IMR-90 (cell line): ENCODE data around the gene SPDEF. TPM values are rescaled to one million over a fixed set of nuclear protein-coding genes. Genes with fewer than 3 reads are reported as not detected.

Experiments used
- ATAC-seq: fragments of 200-7000 bp; cut with Tn5 transposase; 2 replicates; pipeline ENCODE4 v1.9.1; 2020; ENCODE audit warnings: low read depth, mild to moderate bottlenecking, moderate library complexity
- BruUV-seq: library from RNA; stranded (reverse); fragments of 400-500 nt; replicated peaks from 2 replicates; lab custom pipeline; 2021; lab: Mats Ljungman, UMichigan
- CTCF ChIA-PET: fragments of 300-600 bp; formaldehyde crosslinking; extraction: SDS; loops from one replicate; lab custom pipeline; 2021; ENCODE audit warnings: antibody characterized with exemption; lab: Yijun Ruan, JAX
- POLR2A ChIA-PET: fragments of 300-600 bp; sonication (Branson Sonifier 250); formaldehyde crosslinking; loops from one replicate; lab custom pipeline; 2022; ENCODE audit warnings: antibody characterized with exemption; ENCODE audit not compliant: unreplicated experiment; lab: Charles Lee
- DNase-seq: peaks from one replicate; pipeline ENCODE4 v3.0.0; 2013
- H2AFZ ChIP-seq: replicated peaks from 2 replicates; pipeline ENCODE3; 2013; ENCODE audit warnings: low read length, mild to moderate bottlenecking; ENCODE audit not compliant: poor library complexity
- H2AK5ac ChIP-seq: 2 replicates; pipeline ENCODE4 v1.6.1; 2013; ENCODE audit warnings: low read depth, low read length, inconsistent platforms
- H2AK9ac ChIP-seq: replicated peaks from 2 replicates; pipeline ENCODE3; 2013; ENCODE audit warnings: mild to moderate bottlenecking, low read depth, low read length, moderate library complexity; ENCODE audit not compliant: poor library complexity
- H2BK120ac ChIP-seq: 2 replicates; pipeline ENCODE4 v1.6.1; 2013; ENCODE audit warnings: low read depth, low read length, inconsistent platforms
- H2BK15ac ChIP-seq: 3 replicates; pipeline ENCODE4 v1.6.1; 2013; ENCODE audit warnings: low read depth, low read length, inconsistent platforms
- H2BK20ac ChIP-seq: 2 replicates; pipeline ENCODE4 v1.6.1; 2013; ENCODE audit warnings: low read depth, mild to moderate bottlenecking, inconsistent platforms, low read length, moderate library complexity
- H2BK5ac ChIP-seq: 2 replicates; pipeline ENCODE4 v1.6.1; 2013; ENCODE audit warnings: mild to moderate bottlenecking, low read depth, low read length, inconsistent platforms; ENCODE audit not compliant: poor library complexity, severe bottlenecking
- H3K14ac ChIP-seq: replicated peaks from 2 replicates; pipeline ENCODE4 v1.6.1; 2013; ENCODE audit warnings: low read depth, low read length, inconsistent platforms
- H3K18ac ChIP-seq: 2 replicates; pipeline ENCODE4 v1.6.1; 2013; ENCODE audit warnings: low read depth, low read length, control low read depth
- H3K23ac ChIP-seq: 2 replicates; pipeline ENCODE4 v1.6.1; 2013; ENCODE audit warnings: low read depth, low read length, inconsistent platforms
- H3K27ac ChIP-seq: 2 replicates; pipeline ENCODE4 v1.5.1; 2013; ENCODE audit warnings: mild to moderate bottlenecking, control low read depth, low read length; ENCODE audit not compliant: insufficient read depth
- H3K27me3 ChIP-seq: 2 replicates; pipeline ENCODE4 v1.6.1; 2013; ENCODE audit warnings: low read length; ENCODE audit not compliant: control insufficient read depth, insufficient read depth
- H3K36me3 ChIP-seq: 2 replicates; pipeline ENCODE4 v1.6.1; 2013; ENCODE audit warnings: low read length, mixed read lengths; ENCODE audit not compliant: control insufficient read depth, insufficient read depth
- H3K4ac ChIP-seq: 2 replicates; pipeline ENCODE4 v1.6.1; 2013; ENCODE audit warnings: low read depth, low read length, inconsistent platforms
- H3K4me1 ChIP-seq: 2 replicates; pipeline ENCODE4 v1.6.1; 2013; ENCODE audit warnings: low read length, mixed read lengths; ENCODE audit not compliant: control insufficient read depth, insufficient read depth
- H3K4me2 ChIP-seq: 2 replicates; pipeline ENCODE4 v1.6.1; 2013; ENCODE audit warnings: low read depth, mild to moderate bottlenecking, control low read depth, low read length, moderate library complexity
- H3K4me3 ChIP-seq: 2 replicates; pipeline ENCODE4 v1.5.1; 2013; ENCODE audit warnings: low read depth, mild to moderate bottlenecking, control low read depth, low read length, moderate library complexity; ENCODE audit not compliant: insufficient read depth
- H3K56ac ChIP-seq: 2 replicates; pipeline ENCODE4 v1.6.1; 2013; ENCODE audit warnings: low read length, inconsistent platforms; ENCODE audit not compliant: insufficient read depth; ENCODE audit errors: extremely low read depth
- H3K79me1 ChIP-seq, 2 experiments: 2 replicates each; pipeline ENCODE4 v1.6.1; 2013; ENCODE audit warnings: low read length in 2 of 2, inconsistent platforms in 1 of 2, low read depth in 1 of 2
- H3K9ac ChIP-seq: 2 replicates; pipeline ENCODE4 v1.6.1; 2013; ENCODE audit warnings: low read depth, low read length, control low read depth
- H3K9me1 ChIP-seq: 2 replicates; pipeline ENCODE4 v1.6.1; 2013; ENCODE audit warnings: low read length, inconsistent platforms; ENCODE audit not compliant: insufficient read depth
- H3K9me3 ChIP-seq: 2 replicates; pipeline ENCODE4 v1.6.1; 2013; ENCODE audit warnings: low read length; ENCODE audit not compliant: control insufficient read depth, insufficient read depth
- H4K20me1 ChIP-seq: 2 replicates; pipeline ENCODE4 v1.6.1; 2013; ENCODE audit warnings: low read length, inconsistent platforms; ENCODE audit not compliant: insufficient read depth
- H4K5ac ChIP-seq: 2 replicates; pipeline ENCODE4 v1.6.1; 2013; ENCODE audit warnings: mild to moderate bottlenecking, low read depth, low read length, control low read depth
- H4K8ac ChIP-seq, 2 experiments: 2 replicates each; pipeline ENCODE4 v1.6.1; 2013; ENCODE audit warnings: low read depth in 2 of 2, low read length in 2 of 2, control low read depth in 1 of 2, inconsistent platforms in 1 of 2
- H4K91ac ChIP-seq: 2 replicates; pipeline ENCODE4 v1.6.1; 2013; ENCODE audit warnings: low read depth, low read length, inconsistent platforms; ENCODE audit not compliant: insufficient read depth
- CEBPB ChIP-seq: IDR thresholded peaks from 2 replicates; pipeline ENCODE4 v1.6.1; 2012; ENCODE audit warnings: low read depth, low read length, improper control_type of control experiment
- MAZ ChIP-seq: IDR thresholded peaks from 2 replicates; pipeline ENCODE4 v1.6.1; 2012; ENCODE audit warnings: low read depth, mild to moderate bottlenecking, low read length, improper control_type of control experiment, moderate library complexity, borderline replicate concordance
- MXI1 ChIP-seq: IDR thresholded peaks from 2 replicates; pipeline ENCODE4 v1.6.1; 2012; ENCODE audit warnings: low read depth, mild to moderate bottlenecking, low read length, moderate library complexity, borderline replicate concordance
- NFE2L2 ChIP-seq: fragments of 150-350 bp; IDR thresholded peaks from 2 replicates; pipeline ENCODE4 v1.6.1; 2016; ENCODE audit warnings: low read depth, mild to moderate bottlenecking, low read length
- RCOR1 ChIP-seq: IDR thresholded peaks from 2 replicates; pipeline ENCODE4 v1.6.1; 2012; ENCODE audit warnings: mild to moderate bottlenecking, low read length, improper control_type of control experiment; ENCODE audit not compliant: insufficient replicate concordance
- RFX5 ChIP-seq: IDR thresholded peaks from 2 replicates; pipeline ENCODE4 v1.8.0; 2012; ENCODE audit warnings: low read depth, mild to moderate bottlenecking, low read length, moderate library complexity
- WGBS, 2 experiments: methylation state at CpG; one replicate each; pipeline versions ENCODE4 v1.1.5 to v1.1.7; 2013; ENCODE audit warnings: missing lambda C conversion rate in 2 of 2; ENCODE audit not compliant: insufficient read length in 1 of 2; ENCODE audit errors: extremely low coverage in 2 of 2; 5-methylcytosine and 5-hydroxymethylcytosine counted together
- dilution Hi-C: fragments of 300-500 bp; cut with HindIII; formaldehyde crosslinking; loops from one replicate; pipeline ENCODE4 v1.14.3; 2018; ENCODE audit warnings: low sequenced_read_pairs; ENCODE audit not compliant: unreplicated experiment
- in situ Hi-C: fragments of 300-500 bp; cut with MboI; formaldehyde crosslinking; loops from 3 replicates; pipeline ENCODE4 v1.14.3; 2019; ENCODE audit warnings: low sequenced_read_pairs, inconsistent platforms, mixed read lengths
- intact Hi-C: fragments of 100-400 bp; cut with micrococcal nuclease; formaldehyde crosslinking; loops from 2 replicates; pipeline ENCODE4 v1.10.0; 2022
- polyA plus RNA-seq, 3 experiments: library from polyadenylated mRNA; depleted of rRNA; stranded (reverse); fragments of >200 nt; gene quantifications; 2 replicates each; pipeline ENCODE4 v1.2.3, GENCODE V29; 2012; ENCODE audit warnings: low replicate concordance in 1 of 3
- total RNA-seq: library from RNA; depleted of rRNA; stranded (reverse); fragments of >200 nt; gene quantifications from 2 replicates; pipeline ENCODE4 v1.2.3, GENCODE V29; 2012
- TF ChIP-seq, protein P1 (sequence below): conservative IDR thresholded peaks from 2 replicates; pipeline ENCODE4 v1.5.1; 2012; ENCODE audit warnings: mild to moderate bottlenecking, low read depth, low read length, improper control_type of control experiment
- TF ChIP-seq, protein P2 (sequence below): fragments of 150-350 bp; IDR thresholded peaks from 2 replicates; pipeline ENCODE4 v1.6.1; 2017; ENCODE audit warnings: mild to moderate bottlenecking, antibody characterized with exemption, low read length, low read depth

SPDEF gene
- total and polyA plus RNA-seq, 2 of the 4 experiments (the other 2 are of a cell fraction) = 0.05 TPM; not detected in 1

DNA sequence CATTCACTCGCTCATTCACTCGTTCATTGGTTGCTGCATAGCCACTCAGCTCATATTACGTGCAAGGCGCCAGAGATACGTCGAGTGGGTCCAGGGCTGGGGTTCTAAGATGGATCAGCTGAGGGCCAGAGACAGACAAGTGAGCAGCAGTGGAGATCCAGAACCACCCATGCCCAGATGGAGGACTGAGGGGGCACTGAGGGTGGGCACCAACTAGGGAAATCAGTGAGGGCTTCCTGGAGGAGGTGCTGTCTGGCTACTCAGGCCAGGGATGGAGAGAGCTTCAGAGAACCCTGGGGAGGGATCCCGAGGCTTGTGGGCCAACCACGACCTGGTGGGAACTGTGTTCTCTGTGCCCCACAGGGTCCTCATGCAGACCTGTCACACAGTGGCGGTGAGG, 364 bp upstream of the SPDEF start:
- ATAC-seq = no peak
- in situ Hi-C loops = no loop called here
- CTCF ChIA-PET = no interaction called here
- peaks cover 3% of the 10 kb centered on the region; the same call in 1 of the 2 replicates for H3K9me1 ChIP-seq
- H2AK5ac ChIP-seq = no peak overlapping the region
- intact Hi-C loops = no loop called here
- 64% methylated on average over 6 of the region's 9 CpGs; no CpG with 5 or more reads in 1 of the 2 experiments for WGBS, 2 experiments
- H2AK9ac ChIP-seq = no peak overlapping the region
- H3K27ac ChIP-seq = no peak overlapping the region
- H3K36me3 ChIP-seq = no peaks in the 10 kb centered on the region
- no peak overlapping the region for H3K4me3 ChIP-seq
- peaks cover 12% of the 10 kb centered on the region for H3K27me3 ChIP-seq
- no peak overlapping the region for H4K91ac ChIP-seq
- H3K14ac ChIP-seq = no peak overlapping the region
- no peak overlapping the region for H2BK15ac ChIP-seq
- POLR2A ChIA-PET = no interaction called here
- no peak overlapping the region for H3K18ac ChIP-seq
- no peak overlapping the region for H3K9ac ChIP-seq
- H2AFZ ChIP-seq = no peak overlapping the region
- H3K4ac ChIP-seq = no peak overlapping the region
- peaks cover 4% of the 10 kb centered on the region; the same call in 1 of the 2 replicates for H3K9me3 ChIP-seq
- DNase-seq = no peak
- H4K8ac ChIP-seq = no peak overlapping the region
- no peak overlapping the region for H3K4me2 ChIP-seq
- dilution Hi-C loops = no loop called here
- no peak overlapping the region for H3K23ac ChIP-seq
- no peak overlapping the region for H3K56ac ChIP-seq
- peaks cover 6% of the 10 kb centered on the region for H3K4me1 ChIP-seq
- BruUV-seq = no TSS peak
- no peak overlapping the region for H4K5ac ChIP-seq
- TF ChIP-seq RFX5 (no peak), NFE2L2 (no peak), MAZ (no peak), MXI1 (no peak), RCOR1 (no peak), CEBPB (no peak)
- TF ChIP-seq, protein P1, sequence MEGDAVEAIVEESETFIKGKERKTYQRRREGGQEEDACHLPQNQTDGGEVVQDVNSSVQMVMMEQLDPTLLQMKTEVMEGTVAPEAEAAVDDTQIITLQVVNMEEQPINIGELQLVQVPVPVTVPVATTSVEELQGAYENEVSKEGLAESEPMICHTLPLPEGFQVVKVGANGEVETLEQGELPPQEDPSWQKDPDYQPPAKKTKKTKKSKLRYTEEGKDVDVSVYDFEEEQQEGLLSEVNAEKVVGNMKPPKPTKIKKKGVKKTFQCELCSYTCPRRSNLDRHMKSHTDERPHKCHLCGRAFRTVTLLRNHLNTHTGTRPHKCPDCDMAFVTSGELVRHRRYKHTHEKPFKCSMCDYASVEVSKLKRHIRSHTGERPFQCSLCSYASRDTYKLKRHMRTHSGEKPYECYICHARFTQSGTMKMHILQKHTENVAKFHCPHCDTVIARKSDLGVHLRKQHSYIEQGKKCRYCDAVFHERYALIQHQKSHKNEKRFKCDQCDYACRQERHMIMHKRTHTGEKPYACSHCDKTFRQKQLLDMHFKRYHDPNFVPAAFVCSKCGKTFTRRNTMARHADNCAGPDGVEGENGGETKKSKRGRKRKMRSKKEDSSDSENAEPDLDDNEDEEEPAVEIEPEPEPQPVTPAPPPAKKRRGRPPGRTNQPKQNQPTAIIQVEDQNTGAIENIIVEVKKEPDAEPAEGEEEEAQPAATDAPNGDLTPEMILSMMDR = no peak
- TF ChIP-seq, protein P2, sequence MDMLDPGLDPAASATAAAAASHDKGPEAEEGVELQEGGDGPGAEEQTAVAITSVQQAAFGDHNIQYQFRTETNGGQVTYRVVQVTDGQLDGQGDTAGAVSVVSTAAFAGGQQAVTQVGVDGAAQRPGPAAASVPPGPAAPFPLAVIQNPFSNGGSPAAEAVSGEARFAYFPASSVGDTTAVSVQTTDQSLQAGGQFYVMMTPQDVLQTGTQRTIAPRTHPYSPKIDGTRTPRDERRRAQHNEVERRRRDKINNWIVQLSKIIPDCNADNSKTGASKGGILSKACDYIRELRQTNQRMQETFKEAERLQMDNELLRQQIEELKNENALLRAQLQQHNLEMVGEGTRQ = no peak
- no peaks in the 10 kb centered on the region for H4K20me1 ChIP-seq
- H2BK20ac ChIP-seq = no peak overlapping the region
- no peaks in the 10 kb centered on the region for H3K79me1 ChIP-seq
- H2BK120ac ChIP-seq = no peak overlapping the region
- no peak overlapping the region for H2BK5ac ChIP-seq
